KMS-11 (cell line): ENCODE measurements around the gene STARD8.

Experiments
- H2AFZ ChIP-seq: fragments of 200-600 bp; sonication (generic); 2 replicates; pipeline ENCODE4 v1.6.1; 2016; ENCODE audit warnings: antibody characterized with exemption, mixed run types, low read depth
- H3K27ac ChIP-seq: fragments of 200-600 bp; sonication (generic); 2 replicates; pipeline ENCODE4 v1.6.1; 2016; ENCODE audit warnings: mild to moderate bottlenecking, mixed run types
- H3K27me3 ChIP-seq: fragments of 200-600 bp; sonication (generic); 2 replicates; pipeline ENCODE4 v1.6.1; 2017; ENCODE audit warnings: mild to moderate bottlenecking, low read depth, mixed run types, moderate library complexity; ENCODE audit not compliant: insufficient read depth
- H3K36me3 ChIP-seq: fragments of 200-600 bp; sonication (generic); 2 replicates; pipeline ENCODE4 v1.6.1; 2017; ENCODE audit warnings: mild to moderate bottlenecking, mixed run types; ENCODE audit not compliant: insufficient read depth
- H3K4me1 ChIP-seq: fragments of 200-600 bp; sonication (generic); 2 replicates; pipeline ENCODE4 v1.6.1; 2016; ENCODE audit warnings: mild to moderate bottlenecking, low read depth, mixed run types; ENCODE audit not compliant: poor library complexity, severe bottlenecking
- H3K4me2 ChIP-seq: fragments of 200-600 bp; sonication (generic); 2 replicates; pipeline ENCODE4 v1.7.0; 2016; ENCODE audit warnings: mild to moderate bottlenecking, mixed run types
- H3K4me3 ChIP-seq: fragments of 200-600 bp; sonication (generic); IDR thresholded peaks from 2 replicates; pipeline ENCODE4 v1.6.1; 2017; ENCODE audit warnings: low read depth, low read length, mixed read lengths; ENCODE audit not compliant: insufficient read depth
- H3K79me2 ChIP-seq: fragments of 200-600 bp; sonication (generic); 2 replicates; pipeline ENCODE4 v1.6.1; 2016; ENCODE audit warnings: low read depth, mixed run types; ENCODE audit not compliant: insufficient read depth
- H3K9ac ChIP-seq: fragments of 200-600 bp; sonication (generic); 2 replicates; pipeline ENCODE4 v1.6.1; 2016; ENCODE audit warnings: mild to moderate bottlenecking, mixed run types
- H4K20me1 ChIP-seq: fragments of 200-600 bp; sonication (generic); 2 replicates; pipeline ENCODE4 v1.6.1; 2016; ENCODE audit warnings: mild to moderate bottlenecking, mixed run types; ENCODE audit not compliant: insufficient read depth
- TF ChIP-seq, protein P1 (sequence below): fragments of 200-600 bp; sonication (generic); conservative IDR thresholded peaks from 2 replicates; pipeline ENCODE4 v1.6.1; 2017; ENCODE audit warnings: low read depth, mild to moderate bottlenecking, antibody characterized with exemption, low read length, moderate library complexity, mixed read lengths

The STARD8 gene

GRCh38 chrX:68717663-68718442 is 70.4 kb downstream of the STARD8 start:
- Histone ChIP-seq H3K9ac (no peak overlapping the region), H2AFZ (no peak overlapping the region), H3K4me3 (no peak overlapping the region), H4K20me1 (no peaks in the 10 kb centered on the region), H3K36me3 (no peaks in the 10 kb centered on the region), H3K27ac (no peak overlapping the region), H3K27me3 (no peaks in the 10 kb centered on the region), H3K4me1 (no peaks in the 10 kb centered on the region), H3K4me2 (no peak overlapping the region), H3K79me2 (no peaks in the 10 kb centered on the region)
- TF ChIP-seq, protein P1, sequence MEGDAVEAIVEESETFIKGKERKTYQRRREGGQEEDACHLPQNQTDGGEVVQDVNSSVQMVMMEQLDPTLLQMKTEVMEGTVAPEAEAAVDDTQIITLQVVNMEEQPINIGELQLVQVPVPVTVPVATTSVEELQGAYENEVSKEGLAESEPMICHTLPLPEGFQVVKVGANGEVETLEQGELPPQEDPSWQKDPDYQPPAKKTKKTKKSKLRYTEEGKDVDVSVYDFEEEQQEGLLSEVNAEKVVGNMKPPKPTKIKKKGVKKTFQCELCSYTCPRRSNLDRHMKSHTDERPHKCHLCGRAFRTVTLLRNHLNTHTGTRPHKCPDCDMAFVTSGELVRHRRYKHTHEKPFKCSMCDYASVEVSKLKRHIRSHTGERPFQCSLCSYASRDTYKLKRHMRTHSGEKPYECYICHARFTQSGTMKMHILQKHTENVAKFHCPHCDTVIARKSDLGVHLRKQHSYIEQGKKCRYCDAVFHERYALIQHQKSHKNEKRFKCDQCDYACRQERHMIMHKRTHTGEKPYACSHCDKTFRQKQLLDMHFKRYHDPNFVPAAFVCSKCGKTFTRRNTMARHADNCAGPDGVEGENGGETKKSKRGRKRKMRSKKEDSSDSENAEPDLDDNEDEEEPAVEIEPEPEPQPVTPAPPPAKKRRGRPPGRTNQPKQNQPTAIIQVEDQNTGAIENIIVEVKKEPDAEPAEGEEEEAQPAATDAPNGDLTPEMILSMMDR = no peak

DNA sequence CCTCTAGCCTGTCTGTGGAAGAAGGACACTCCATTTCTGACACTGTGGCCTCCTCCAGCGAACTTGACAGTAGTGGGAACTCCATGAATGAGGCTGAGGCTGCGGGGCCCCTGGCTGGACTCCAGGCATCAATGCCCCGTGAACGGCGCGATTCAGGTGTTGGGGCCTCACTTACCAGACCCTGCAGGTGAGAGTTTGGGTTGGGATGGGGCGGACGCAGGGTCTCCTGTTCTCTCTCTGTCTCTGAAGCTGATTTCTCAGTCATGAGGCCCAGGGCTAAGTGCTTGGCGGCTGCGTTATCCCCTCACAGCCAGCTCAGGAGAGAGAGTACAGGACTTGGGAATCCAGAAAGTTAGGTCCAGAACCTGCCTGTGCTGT is 71.0 kb downstream of the STARD8 start:
- Histone ChIP-seq H4K20me1 (no peaks in the 10 kb centered on the region), H3K36me3 (no peaks in the 10 kb centered on the region), H3K9ac (no peak overlapping the region), H3K79me2 (no peaks in the 10 kb centered on the region), H3K4me1 (no peaks in the 10 kb centered on the region), H3K27ac (no peak overlapping the region), H2AFZ (no peak overlapping the region), H3K4me3 (no peak overlapping the region), H3K27me3 (no peaks in the 10 kb centered on the region), H3K4me2 (no peak overlapping the region)
- TF ChIP-seq, protein P1 = no peak

DNA sequence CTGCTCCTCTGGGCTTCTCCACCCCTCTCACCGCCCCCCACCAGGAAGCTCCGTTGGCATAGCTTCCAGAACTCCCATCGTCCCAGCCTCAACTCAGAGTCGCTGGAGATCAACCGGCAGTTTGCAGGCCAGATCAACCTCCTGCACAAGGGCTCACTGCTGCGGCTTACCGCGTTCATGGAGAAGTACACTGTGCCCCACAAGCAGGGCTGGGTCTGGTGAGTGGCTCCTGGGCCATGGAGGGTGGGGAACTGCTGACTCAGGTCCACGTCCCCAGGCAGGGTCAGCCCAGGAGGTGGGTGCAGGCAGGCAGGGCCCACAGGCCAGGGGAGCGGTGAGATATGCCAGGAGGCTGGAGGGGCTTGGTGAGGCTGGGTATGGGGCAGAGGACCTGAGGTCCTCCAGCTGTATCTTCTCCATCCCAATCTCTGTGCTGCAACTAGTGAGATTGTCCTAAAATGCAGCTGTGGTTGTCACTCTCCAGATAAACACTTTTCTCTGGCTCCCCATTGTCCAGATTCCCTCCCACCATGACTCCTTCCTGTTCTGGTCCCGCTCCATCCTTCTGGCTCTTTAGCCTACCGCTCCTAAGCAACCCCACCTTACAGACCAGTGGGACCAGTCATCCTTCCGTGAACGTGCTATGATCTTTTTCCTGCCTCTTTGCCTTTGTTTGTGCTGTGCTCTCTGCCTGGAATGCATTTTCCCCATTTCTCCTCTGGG is 71.9 kb downstream of the STARD8 start:
- H3K4me3 ChIP-seq = no peak overlapping the region
- no peaks in the 10 kb centered on the region for H3K27me3 ChIP-seq
- H3K9ac ChIP-seq = no peak overlapping the region
- no peaks in the 10 kb centered on the region for H3K4me1 ChIP-seq
- TF ChIP-seq, protein P1 = no peak
- no peak overlapping the region for H3K4me2 ChIP-seq
- H3K36me3 ChIP-seq = no peaks in the 10 kb centered on the region
- H3K27ac ChIP-seq = no peak overlapping the region
- H3K79me2 ChIP-seq = no peaks in the 10 kb centered on the region
- no peaks in the 10 kb centered on the region for H4K20me1 ChIP-seq
- H2AFZ ChIP-seq = no peak overlapping the region

GRCh38 chrX:68719904-68720614 is 72.6 kb downstream of the STARD8 start:
- no peaks in the 10 kb centered on the region for H3K36me3 ChIP-seq
- no peaks in the 10 kb centered on the region for H3K4me1 ChIP-seq
- no peak overlapping the region for H3K27ac ChIP-seq
- H3K27me3 ChIP-seq = no peaks in the 10 kb centered on the region
- no peak overlapping the region for H3K9ac ChIP-seq
- no peaks in the 10 kb centered on the region for H4K20me1 ChIP-seq
- TF ChIP-seq, protein P1 = no peak
- no peak overlapping the region for H3K4me3 ChIP-seq
- no peaks in the 10 kb centered on the region for H3K79me2 ChIP-seq
- H2AFZ ChIP-seq = no peak overlapping the region
- H3K4me2 ChIP-seq = no peak overlapping the region
